Smooth muscle cell of trachea (primary cell): Measurements from ENCODE around the gene TEX44. TPM values are rescaled to one million over a fixed set of nuclear protein-coding genes. Genes with fewer than 3 reads are reported as not detected.

Source experiments
- total RNA-seq: library from RNA; depleted of rRNA; stranded (reverse); fragments of >200 nt; gene quantifications from 2 replicates; pipeline ENCODE4 v1.2.1, GENCODE V29; 2014

The TEX44 gene
- not detected in 2 replicates for total RNA-seq

DNA sequence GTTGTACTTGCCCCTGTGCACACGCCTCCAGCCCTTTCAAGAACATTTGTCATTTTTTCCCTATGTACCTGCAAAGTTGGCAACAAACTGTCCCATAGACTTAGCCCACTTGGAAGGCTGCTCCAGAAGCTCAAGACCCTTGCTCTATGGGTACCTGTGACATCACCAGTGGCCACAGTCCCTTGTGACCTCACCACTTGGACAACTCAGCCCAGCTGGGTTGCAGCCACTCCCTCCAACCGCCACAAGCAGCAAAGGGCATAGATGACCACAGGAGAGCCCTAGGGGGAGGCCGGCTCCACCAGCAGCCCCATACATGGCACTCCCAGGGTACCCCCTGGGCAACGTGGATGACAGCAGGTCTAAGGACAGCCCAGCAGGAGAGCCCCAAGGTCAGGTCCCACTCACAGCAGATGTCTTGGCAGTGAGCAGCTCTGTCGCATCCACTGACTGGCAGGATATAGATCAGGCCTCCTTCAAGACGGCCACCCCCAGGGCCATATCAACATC is at the start of gene TEX44:
Gene TEX44, plus strand, starts transcription at position 229 of the 510 bp plus-strand sequence. Its CDS starts 88 bp downstream, at position 317.

Other genes starting within 250 kb of the TEX44 start
- gene B3GNT7, start 197.2 kb upstream of the TEX44 start, total RNA-seq, result 0.33 TPM in 1 of 2 replicates, not detected in the other
- gene NCL, start 128.4 kb upstream of the TEX44 start, total RNA-seq, result 162 and 168 TPM in 2 replicates
- under 0.01 and 0.17 TPM in 2 replicates for gene NMUR1, start 62.4 kb upstream of the TEX44 start, total RNA-seq
- gene PTMA, start 115.7 kb downstream of the TEX44 start, total RNA-seq, result 402 and 915 TPM in 2 replicates
- 18.0 and 28.1 TPM in 2 replicates for gene PDE6D, start 188.4 kb downstream of the TEX44 start, total RNA-seq
- gene COPS7B, start 193.6 kb downstream of the TEX44 start, total RNA-seq, result 19.5 and 20.5 TPM in 2 replicates